HG03196 (cell line): ENCODE results near the gene SERGEF.
"Not testable (repeated sequence)": the region's sequence is repeated elsewhere in the genome, so short reads cannot be mapped to it uniquely, and the experiment has no call there.

Experiments
- ATAC-seq: cut with Tn5 transposase; IDR thresholded peaks from one replicate; pipeline ENCODE4 v1.9.1; 2021; ENCODE audit not compliant: unreplicated experiment

SERGEF gene

GRCh38 chr11:17915500-17916143 is 97.2 kb downstream of the SERGEF start:
- no peak for ATAC-seq

- no peak for ATAC-seq
These were observed 97.9 kb downstream of the SERGEF start for GRCh38 chr11:17914957-17915356.

DNA sequence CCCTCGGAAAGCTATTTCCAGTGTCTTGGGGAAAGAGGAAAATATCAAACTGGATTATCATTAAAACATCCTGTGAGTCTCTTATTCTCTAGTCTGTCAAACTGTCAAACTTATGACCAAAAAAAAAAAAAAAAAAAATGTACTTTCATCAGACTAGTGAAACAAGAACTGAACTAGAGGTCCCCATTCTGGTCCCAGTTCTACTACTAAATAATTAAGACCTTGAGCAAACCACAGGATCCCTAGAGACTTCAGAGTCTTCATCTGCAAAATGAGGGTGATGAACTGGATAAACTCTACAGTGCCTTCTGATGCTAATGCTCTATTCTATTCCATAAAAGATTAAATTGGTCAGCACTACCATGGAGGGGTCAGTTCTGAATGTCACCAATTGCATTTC is 105.8 kb downstream of the SERGEF start:
- no peak for ATAC-seq

- no peak for ATAC-seq
These were observed 106.4 kb downstream of the SERGEF start for GRCh38 chr11:17906436-17906835.

DNA sequence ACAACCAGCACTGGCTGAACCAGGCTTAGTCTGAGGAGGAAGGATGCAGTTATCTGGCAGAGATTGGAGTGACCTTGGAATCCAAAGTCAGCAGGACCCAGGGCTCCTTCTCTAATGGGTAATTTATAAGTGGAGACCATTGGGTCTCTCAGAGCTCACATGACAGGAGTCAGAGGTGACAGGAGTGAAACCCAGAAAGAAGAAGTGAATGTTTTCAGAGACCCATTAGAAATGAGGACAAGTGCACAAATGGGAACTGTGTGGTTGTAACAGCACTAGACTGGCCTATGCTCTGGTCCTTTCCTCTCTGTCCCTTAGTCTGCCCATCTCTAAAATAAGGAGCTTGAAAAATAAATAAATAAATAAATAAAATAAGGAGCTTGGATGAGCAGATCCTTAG is 107.4 kb downstream of the SERGEF start:
- ATAC-seq = no peak

DNA sequence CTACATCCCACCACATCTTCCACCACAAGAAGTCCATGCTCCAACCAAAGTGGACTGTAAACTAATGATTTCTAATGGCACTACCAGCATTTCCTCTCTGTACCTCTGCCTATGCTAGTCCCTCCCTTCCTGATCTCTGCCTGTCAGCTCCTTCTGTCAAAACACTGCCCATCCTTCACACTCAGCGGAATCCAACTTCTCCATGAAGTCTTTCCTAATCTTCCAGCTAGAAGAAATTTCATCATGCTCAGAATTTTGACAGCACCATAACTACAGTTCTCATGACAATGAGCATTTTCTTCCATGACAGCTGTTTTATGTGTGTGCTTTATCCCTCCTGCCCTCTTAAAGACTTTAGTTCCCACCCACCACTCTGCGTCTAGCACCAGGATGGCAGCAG is 111.4 kb downstream of the SERGEF start:
- ATAC-seq = no peak

DNA sequence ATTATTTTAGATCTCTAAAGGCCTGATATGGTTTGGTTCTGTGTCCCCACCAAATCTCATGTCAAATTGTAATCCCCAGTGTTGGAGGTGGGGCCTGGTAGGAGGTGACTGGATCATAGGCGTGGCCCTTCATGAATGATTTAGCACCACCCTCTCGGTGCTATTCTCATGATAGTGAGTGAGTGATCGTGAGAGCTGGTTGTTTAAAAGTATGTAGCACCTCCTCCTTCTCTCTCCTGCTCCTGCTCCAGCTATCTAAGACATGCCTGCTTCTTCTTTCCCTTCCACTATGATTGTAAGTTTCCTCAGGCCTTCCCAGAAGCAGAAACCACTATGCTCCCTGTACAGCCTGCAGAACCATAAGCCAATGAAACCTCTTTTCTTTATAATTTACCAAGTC is 114.1 kb downstream of the SERGEF start:
- no peak for ATAC-seq

GRCh38 chr11:17898071-17898470 is 114.8 kb downstream of the SERGEF start:
- no peak for ATAC-seq

- no peak for ATAC-seq
These were observed 115.4 kb downstream of the SERGEF start for GRCh38 chr11:17897495-17897894.

- not testable (repeated sequence) for ATAC-seq
These were observed 116.2 kb downstream of the SERGEF start for GRCh38 chr11:17896496-17897151.

GRCh38 chr11:17894929-17895658 is 117.8 kb downstream of the SERGEF start:
- ATAC-seq = no peak

DNA sequence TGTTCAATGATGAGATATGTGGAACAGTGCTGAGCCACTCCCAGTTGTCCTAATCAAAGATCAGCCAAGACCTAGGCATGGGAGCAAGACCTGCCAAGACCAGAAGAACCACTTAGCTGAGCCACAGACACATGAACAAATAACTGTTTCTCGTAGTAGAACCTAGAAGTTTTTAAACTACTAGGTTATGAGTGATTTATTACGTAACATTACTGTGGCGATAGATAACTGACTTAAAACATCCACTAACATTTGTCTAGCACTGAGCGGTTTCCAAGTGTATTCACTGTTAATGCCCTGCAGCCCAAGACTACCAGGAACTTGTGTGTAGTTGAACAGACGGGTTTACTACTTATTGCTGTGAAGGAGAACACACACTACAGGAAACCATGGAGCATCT is 120.4 kb downstream of the SERGEF start:
- ATAC-seq = no peak

GRCh38 chr11:17890325-17890724 is 122.5 kb downstream of the SERGEF start:
- no peak for ATAC-seq

- no peak for ATAC-seq
These were observed 125.1 kb downstream of the SERGEF start for GRCh38 chr11:17887779-17888178.

DNA sequence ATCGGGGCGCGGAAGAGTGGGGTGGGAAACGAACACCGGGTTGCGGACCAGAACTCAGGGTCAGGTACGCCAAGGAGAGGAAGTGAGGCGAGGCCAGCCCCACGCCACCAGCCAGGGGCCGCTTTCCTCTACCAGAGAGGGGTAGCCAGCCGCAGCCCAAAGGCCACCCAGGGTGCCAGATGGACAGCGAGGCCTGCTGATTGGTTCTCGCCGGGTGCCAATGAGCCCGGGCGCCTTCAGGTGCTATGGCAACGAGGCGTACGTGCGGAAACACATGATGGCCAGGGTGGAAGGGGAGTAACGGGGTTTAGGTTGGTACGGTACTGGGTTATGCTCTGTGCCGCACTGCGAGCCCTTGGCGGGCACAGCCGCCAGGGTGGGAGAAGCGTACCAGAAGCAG is 128.9 kb downstream of the SERGEF start:
- no peak for ATAC-seq

DNA sequence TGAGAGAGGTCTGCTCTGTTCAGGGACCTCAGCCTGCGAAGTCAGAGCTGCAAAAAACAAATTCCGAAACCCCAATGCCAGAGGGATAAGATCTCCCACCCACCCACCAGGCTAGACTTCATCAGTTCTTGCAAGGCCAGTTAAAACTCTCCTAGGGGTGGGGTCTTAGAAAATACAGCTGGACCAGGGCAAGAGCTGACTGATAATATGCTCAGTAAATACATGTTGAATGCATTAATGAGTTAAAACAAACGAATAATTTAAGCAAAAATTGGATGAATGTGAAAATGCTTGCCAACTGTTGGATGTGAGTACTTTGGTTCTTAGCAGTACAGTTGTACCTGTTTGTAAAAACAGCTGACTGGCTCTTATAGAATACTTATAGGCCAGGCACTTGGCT is 129.8 kb downstream of the SERGEF start:
- no peak for ATAC-seq

DNA sequence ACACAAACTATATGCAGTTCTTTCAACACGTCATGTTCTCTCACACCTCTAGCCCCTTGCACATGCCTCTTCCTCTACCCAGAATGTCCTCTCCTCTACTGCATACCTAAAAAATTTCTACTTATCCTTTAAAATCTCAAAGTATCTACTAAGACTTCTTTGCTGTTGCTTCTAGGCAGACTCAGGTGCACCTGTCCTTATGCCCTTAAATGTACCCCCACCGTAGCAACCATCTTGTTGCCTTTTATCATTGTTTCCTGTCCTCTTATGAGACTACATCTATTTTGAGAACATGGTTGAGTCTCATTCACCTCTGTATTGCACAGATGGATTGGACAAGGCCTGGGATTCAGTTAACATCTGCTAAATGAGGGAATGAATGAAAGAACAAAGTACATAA is 134.1 kb downstream of the SERGEF start:
- no peak for ATAC-seq

GRCh38 chr11:17877886-17878285 is 135.0 kb downstream of the SERGEF start:
- no peak for ATAC-seq

DNA sequence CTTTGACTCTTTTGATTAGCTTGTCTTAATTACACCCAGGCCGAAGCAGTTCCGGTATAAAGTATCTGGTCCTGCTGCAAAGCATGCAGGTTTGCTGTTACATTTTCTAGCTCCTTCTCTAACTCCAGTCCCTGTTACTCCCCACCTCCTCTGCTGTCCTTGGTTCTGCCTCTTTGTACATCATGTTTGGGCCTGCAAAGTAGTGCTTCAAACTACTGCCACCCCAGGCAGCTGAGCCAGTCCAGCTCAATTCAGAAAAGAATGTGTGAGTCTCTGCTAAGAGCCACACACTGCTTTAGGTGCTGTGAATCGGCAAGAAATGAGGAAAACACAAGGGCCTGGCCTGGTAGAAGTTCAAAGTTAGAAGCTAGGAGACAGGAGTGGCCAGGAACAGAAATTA is 136.0 kb downstream of the SERGEF start:
- ATAC-seq = no peak

DNA sequence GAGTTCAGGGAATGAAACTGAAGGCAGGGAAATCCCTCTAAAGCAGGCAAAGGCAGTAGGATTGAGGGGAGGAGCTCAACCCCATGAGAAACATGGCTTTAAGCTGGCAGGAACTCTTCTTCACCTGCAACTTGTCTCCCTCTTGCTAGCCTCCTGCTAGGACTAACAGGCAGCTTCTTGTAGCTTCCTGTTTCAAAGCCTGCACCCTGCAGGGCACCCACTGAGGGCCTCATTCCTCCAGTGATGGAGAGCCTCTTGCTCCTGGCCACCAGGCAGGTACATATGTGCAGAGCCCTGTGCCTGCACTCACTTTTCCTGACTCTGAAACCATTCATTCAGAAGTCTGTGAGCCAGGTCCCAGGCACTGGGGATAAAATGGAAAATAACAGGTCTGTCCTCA is 137.0 kb downstream of the SERGEF start:
- no peak for ATAC-seq

GRCh38 chr11:17873586-17873985 is 139.3 kb downstream of the SERGEF start:
- ATAC-seq = no peak

DNA sequence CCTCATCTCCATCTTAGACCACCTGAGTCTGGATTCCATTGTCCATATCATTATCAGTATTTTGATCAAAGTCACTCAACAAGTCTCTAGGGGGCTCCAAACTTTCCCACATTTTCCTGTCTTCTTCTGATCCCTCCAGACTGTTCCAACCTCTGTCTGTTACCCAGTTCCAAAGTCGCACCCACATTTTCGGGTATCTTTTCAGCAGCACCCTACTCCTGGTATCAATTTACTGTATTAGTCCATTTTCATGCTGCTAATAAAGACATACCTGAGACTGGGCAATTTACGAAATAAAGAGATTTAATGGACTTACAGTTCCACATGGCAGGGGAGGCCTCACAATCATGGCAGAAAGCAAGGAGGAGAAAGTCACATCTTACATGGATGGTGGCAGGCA is 144.4 kb downstream of the SERGEF start:
- not testable (repeated sequence) for ATAC-seq
